ENCODE results near the gene PYGM. TPM values are rescaled to one million over a fixed set of nuclear protein-coding genes. Genes with fewer than 3 reads are reported as not detected.
A peak's percentile ranks its signal among the peaks of the same experiment; 100 is the strongest.

The PYGM gene
- total RNA-seq, result 10 to 100 TPM in 1 of 3 donors, 1 to 10 TPM in 2; 2.0 to 21.1 (median 2.8) TPM
- long read RNA-seq, donor 1, transcript PYGM-201 (20 exons, 3,198 nt), result major isoform, 9 of 21 reads
- long read RNA-seq, donor 1, partial matches to known transcripts, result 12 of 21 reads
- long read RNA-seq, donor 1, other reads (novel, unspliced or antisense), result 0 of 21 reads
- long read RNA-seq, donor 2, result 0 reads

GRCh38 chr11:64759722-64760719, at the start of gene PYGM:
PYGM (minus strand) TSS chr11:64759974; CDS start chr11:64759898, 76 bp downstream.
- peaks cover 4% of the 10 kb centered on the region for H3K4me1 ChIP-seq (ENCODE audit: low read depth)
- ATAC-seq (peak; percentile 23), DNase-seq (peak in 1 of 3 donors; percentile 56)
- intact Hi-C loops (cut with DNase I, micrococcal nuclease), result no loop called here
- no peak for TF ChIP-seq CTCF (IDR thresholded peaks at IDR 0.05)
- H3K9me3 ChIP-seq, result no peaks in the 10 kb centered on the region
- no peaks in the 10 kb centered on the region for H3K36me3 ChIP-seq (ENCODE audit: low read depth)
- H3K4me3 ChIP-seq, result no peak within 1 kb of the TSS

- peaks cover 25% of the 10 kb centered on the region for H3K4me1 ChIP-seq (ENCODE audit: low read depth)
- no peak for TF ChIP-seq CTCF (IDR thresholded peaks at IDR 0.05)
- H3K9me3 ChIP-seq, result no peaks in the 10 kb centered on the region
- no peak for ATAC-seq
- intact Hi-C loops (cut with DNase I, micrococcal nuclease), result no loop called here
- no peak for DNase-seq
- no peak overlapping the region for H3K4me3 ChIP-seq
- H3K36me3 ChIP-seq (ENCODE audit: low read depth), result no peaks in the 10 kb centered on the region
These were observed 45.7 kb upstream of the PYGM start for GRCh38 chr11:64805481-64805880.

GRCh38 chr11:64804346-64805210, 44.8 kb upstream of the PYGM start:
- no peak for ATAC-seq
- no peak for TF ChIP-seq CTCF (IDR thresholded peaks at IDR 0.05)
- Histone ChIP-seq H3K9me3 (no peaks in the 10 kb centered on the region), H3K4me3 (no peak overlapping the region), H3K4me1 (ENCODE audit: low read depth) (peaks cover 22% of the 10 kb centered on the region), H3K36me3 (ENCODE audit: low read depth) (no peaks in the 10 kb centered on the region)
- intact Hi-C loops (cut with DNase I, micrococcal nuclease), result no loop called here
- peak in 1 of 3 donors; percentile 58 for DNase-seq

GRCh38 chr11:64803846-64804345, 44.1 kb upstream of the PYGM start:
- intact Hi-C loops (cut with DNase I, micrococcal nuclease), result no loop called here
- ATAC-seq (peak; percentile 1), DNase-seq (no peak)
- H3K36me3 ChIP-seq (ENCODE audit: low read depth), result no peaks in the 10 kb centered on the region
- H3K4me3 ChIP-seq, result no peak overlapping the region
- no peaks in the 10 kb centered on the region for H3K9me3 ChIP-seq
- TF ChIP-seq CTCF (IDR thresholded peaks at IDR 0.05), result no peak
- peaks cover 17% of the 10 kb centered on the region for H3K4me1 ChIP-seq (ENCODE audit: low read depth)

All from mucosa of descending colon (tissue), 3 donors.